Measurements from ENCODE around the gene PARL. TPM values are rescaled to one million over a fixed set of nuclear protein-coding genes. Genes with fewer than 3 reads are reported as not detected.

Gene PARL
- total and polyA plus RNA-seq, 2 of the 8 experiments (the other 6 are each of a cell fraction or from before 2014, with no cell fraction given): 62.7 to 85.0 TPM

DNA sequence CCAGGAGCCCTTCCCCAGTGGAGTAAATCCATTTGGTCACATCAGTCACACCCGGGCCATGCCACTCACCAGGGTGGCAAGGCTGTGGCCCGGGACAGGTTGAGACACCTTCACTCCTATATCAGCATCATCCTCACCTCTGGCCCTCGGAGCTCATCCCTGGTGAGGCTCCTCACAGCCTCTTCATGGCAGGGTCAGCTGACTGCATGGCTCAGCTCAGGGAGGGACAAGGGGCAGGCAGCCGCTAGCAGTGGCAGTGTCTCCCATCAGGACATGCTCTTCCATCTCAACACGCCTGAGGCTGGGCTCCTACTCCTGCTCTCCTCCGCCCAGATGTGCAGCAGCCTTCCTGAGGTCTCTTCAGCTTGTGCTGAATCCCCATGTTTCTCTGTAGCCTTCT, 26.4 kb upstream of the PARL start:
- no peaks in the 10 kb centered on the region for H3K23me2 ChIP-seq (ENCODE audit: low read depth, low read length)
- DNase-seq (ENCODE audit: low read depth in 1 of 2, low spot score in 2 of 2) (no peak), FAIRE-seq (no peak)
- POLR2A ChIA-PET (ENCODE audit: partially characterized antibody): interaction anchor here (1.3 kb wide), 1 partner anchor 9 kb away, joined by 3 read pairs; no protein-coding TSS in a partner anchor
- no peaks in the 10 kb centered on the region for H4K20me1 ChIP-seq (replicated peaks in 1 of 2; ENCODE audit: control insufficient read depth in 1 of 2, insufficient read depth in 2 of 2, low read length in 2 of 2)
- no peak overlapping the region for H2AFZ ChIP-seq (ENCODE audit: low read length)
- no peak overlapping the region for H3K9ac ChIP-seq (replicated peaks in 1 of 4; ENCODE audit: extremely low read depth in 1 of 4, low read depth in 3 of 4, low read length in 3 of 4)
- no peak overlapping the region for H3K18ac ChIP-seq (ENCODE audit: extremely low read depth, low read length)
- H2AK5ac ChIP-seq (ENCODE audit: low read depth, low read length): no peak overlapping the region
- H3K9me3 ChIP-seq (ENCODE audit: insufficient read depth in 2 of 2, low read depth in 1 of 2, low read length in 1 of 2): no peaks in the 10 kb centered on the region
- peaks cover 0 to 10% (median under 1%) of the 10 kb centered on the region in 4 experiments; a peak in 4 of 7 replicates for H3K4me1 ChIP-seq (replicated peaks in 1 of 4; ENCODE audit: control insufficient read depth in 3 of 4, insufficient read depth in 4 of 4, low read length in 3 of 4)
- no peak overlapping the region for H3K14ac ChIP-seq (ENCODE audit: insufficient read length)
- no peak overlapping the region for H2BK15ac ChIP-seq (ENCODE audit: low read length)
- no peaks in the 10 kb centered on the region for H3K36me3 ChIP-seq (ENCODE audit: control insufficient read depth in 2 of 4, insufficient read depth in 4 of 4, low read length in 3 of 4)
- H3K27me3 ChIP-seq (replicated peaks in 1 of 4; ENCODE audit: control insufficient read depth in 3 of 4, extremely low read depth in 1 of 4, insufficient read depth in 3 of 4, low read length in 3 of 4): no peaks in the 10 kb centered on the region
- H3K4me3 ChIP-seq (ENCODE audit: extremely low read depth in 1 of 4, insufficient read depth in 2 of 4, low read depth in 3 of 4, low read length in 4 of 4): no peak overlapping the region
- H2BK5ac ChIP-seq (ENCODE audit: low read depth, low read length): no peak overlapping the region
- WGBS, 2 experiments (ENCODE audit: extremely low coverage in 1 of 2, insufficient coverage in 1 of 2, insufficient read length in 1 of 2, insufficient replicate concordance in 2 of 2, low coverage in 1 of 2, low lambda C conversion rate in 2 of 2, missing lambda C conversion rate in 1 of 2): 88% methylated on average over 6 of the region's 6 CpGs; no CpG with 5 or more reads in 1 of the 2 experiments
- H4K5ac ChIP-seq (ENCODE audit: insufficient read length, low read depth, low read length): no peak overlapping the region
- no peak overlapping the region for H4K8ac ChIP-seq (ENCODE audit: extremely low read depth, insufficient read depth, low read length)
- H3K23ac ChIP-seq (ENCODE audit: insufficient read length): no peak overlapping the region
- no peak overlapping the region for H3K27ac ChIP-seq (ENCODE audit: low read depth, low read length)
- no peaks in the 10 kb centered on the region for H3K79me1 ChIP-seq (ENCODE audit: low read depth, low read length)
- H2BK20ac ChIP-seq (ENCODE audit: low read length): no peak overlapping the region
- H4K91ac ChIP-seq (replicated peaks; ENCODE audit: insufficient read length, low read length): no peak overlapping the region
- H3K56ac ChIP-seq (replicated peaks; ENCODE audit: insufficient read length, low read depth, low read length): no peak overlapping the region
- no peak overlapping the region for H3K4me2 ChIP-seq (ENCODE audit: insufficient read depth in 1 of 2, low read depth in 2 of 2, low read length in 2 of 2)
- no peak overlapping the region for H2BK120ac ChIP-seq (replicated peaks; ENCODE audit: low read depth, low read length)
- CTCF ChIA-PET (ENCODE audit: partially characterized antibody): interaction anchor here (0.7 to 4.3 kb wide), 4 partner anchors 15 to 81 kb away, joined by 3 to 28 read pairs (median 5); partner anchors contain the start of gene PARL
- H3K4ac ChIP-seq (replicated peaks; ENCODE audit: insufficient read length, low read depth, low read length): no peak overlapping the region
- H3K79me2 ChIP-seq (ENCODE audit: control insufficient read depth in 1 of 2, insufficient read depth in 2 of 2, low read length in 2 of 2): no peaks in the 10 kb centered on the region
- no peak overlapping the region for H2BK12ac ChIP-seq (ENCODE audit: low read depth, low read length)
- TF ChIP-seq KDM4A (IDR thresholded peaks at IDR 0.05; ENCODE audit: low read depth, low read length, severe bottlenecking): no peak
- TF ChIP-seq TAF1 (IDR thresholded peaks at IDR 0.05; ENCODE audit: low read depth, low read length): no peak
- TF ChIP-seq SIRT6 (IDR thresholded peaks at IDR 0.05; ENCODE audit: low read length): no peak
- TF ChIP-seq TCF12 (IDR thresholded peaks at IDR 0.05; ENCODE audit: low read depth, low read length): no peak
- TF ChIP-seq CBX5 (IDR thresholded peaks at IDR 0.05; ENCODE audit: low read depth, low read length): no peak
- TF ChIP-seq CHD2 (IDR thresholded peaks at IDR 0.05; ENCODE audit: low read length): no peak
- no peak for TF ChIP-seq RNF2 (IDR thresholded peaks at IDR 0.05; ENCODE audit: borderline replicate concordance, low read depth, low read length, missing control alignments, poor library complexity, severe bottlenecking)
- no peak for TF ChIP-seq CEBPB (IDR thresholded peaks at IDR 0.05; ENCODE audit: low read depth, low read length)
- TF ChIP-seq GTF2F1 (IDR thresholded peaks at IDR 0.05; ENCODE audit: borderline replicate concordance, low read depth, low read length): no peak
- no peak for TF ChIP-seq BCL11A (IDR thresholded peaks at IDR 0.05; ENCODE audit: low read depth in 2 of 2, low read length in 2 of 2)
- no peak for TF ChIP-seq NRF1 (IDR thresholded peaks at IDR 0.05; ENCODE audit: low read depth, low read length)
- TF ChIP-seq, protein P1, sequence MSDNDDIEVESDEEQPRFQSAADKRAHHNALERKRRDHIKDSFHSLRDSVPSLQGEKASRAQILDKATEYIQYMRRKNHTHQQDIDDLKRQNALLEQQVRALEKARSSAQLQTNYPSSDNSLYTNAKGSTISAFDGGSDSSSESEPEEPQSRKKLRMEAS (IDR thresholded peaks at IDR 0.05): no peak
- no peak for TF ChIP-seq POLR2A (IDR thresholded peaks at IDR 0.05; ENCODE audit: control extremely low read depth in 1 of 2, low read depth in 2 of 2, low read length in 2 of 2)
- TF ChIP-seq RBBP5 (IDR thresholded peaks at IDR 0.05; ENCODE audit: borderline replicate concordance, low read depth, low read length): no peak
- no peak for TF ChIP-seq JUN (IDR thresholded peaks at IDR 0.05; ENCODE audit: low read depth, low read length)
- TF ChIP-seq POU5F1 (IDR thresholded peaks at IDR 0.05; ENCODE audit: low read depth, low read length): no peak

Measured in H1 (cell line).